ENCODE results near the gene PEAK1.
"Not testable (repeated sequence)": the region's sequence is repeated elsewhere in the genome, so short reads cannot be mapped to it uniquely, and the experiment has no call there.

DNA sequence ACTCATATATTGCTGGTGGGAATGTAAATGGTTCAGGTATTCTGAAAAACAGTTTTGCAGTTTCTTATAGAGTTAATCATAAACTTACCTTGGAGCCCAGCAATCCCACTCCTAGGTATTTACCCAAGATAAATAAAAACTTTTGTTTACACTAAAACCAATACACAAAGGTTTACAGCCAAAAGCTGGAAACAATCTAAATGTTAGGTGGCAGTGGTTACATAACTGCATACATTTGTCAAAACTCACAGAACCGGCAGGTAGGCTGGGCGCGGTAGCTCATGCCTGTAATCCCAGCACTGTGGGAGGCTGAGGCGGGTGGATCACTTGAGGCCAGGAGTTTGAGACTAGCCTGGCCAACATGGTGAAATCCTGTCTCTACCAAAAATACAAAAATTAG lies 235.6 kb downstream of the PEAK1 start:
- TF ChIP-seq, protein P1, sequence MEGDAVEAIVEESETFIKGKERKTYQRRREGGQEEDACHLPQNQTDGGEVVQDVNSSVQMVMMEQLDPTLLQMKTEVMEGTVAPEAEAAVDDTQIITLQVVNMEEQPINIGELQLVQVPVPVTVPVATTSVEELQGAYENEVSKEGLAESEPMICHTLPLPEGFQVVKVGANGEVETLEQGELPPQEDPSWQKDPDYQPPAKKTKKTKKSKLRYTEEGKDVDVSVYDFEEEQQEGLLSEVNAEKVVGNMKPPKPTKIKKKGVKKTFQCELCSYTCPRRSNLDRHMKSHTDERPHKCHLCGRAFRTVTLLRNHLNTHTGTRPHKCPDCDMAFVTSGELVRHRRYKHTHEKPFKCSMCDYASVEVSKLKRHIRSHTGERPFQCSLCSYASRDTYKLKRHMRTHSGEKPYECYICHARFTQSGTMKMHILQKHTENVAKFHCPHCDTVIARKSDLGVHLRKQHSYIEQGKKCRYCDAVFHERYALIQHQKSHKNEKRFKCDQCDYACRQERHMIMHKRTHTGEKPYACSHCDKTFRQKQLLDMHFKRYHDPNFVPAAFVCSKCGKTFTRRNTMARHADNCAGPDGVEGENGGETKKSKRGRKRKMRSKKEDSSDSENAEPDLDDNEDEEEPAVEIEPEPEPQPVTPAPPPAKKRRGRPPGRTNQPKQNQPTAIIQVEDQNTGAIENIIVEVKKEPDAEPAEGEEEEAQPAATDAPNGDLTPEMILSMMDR (conservative IDR thresholded peaks at IDR 0.05; ENCODE audit: low read depth, low read length): not testable (repeated sequence)
- TF ChIP-seq EZH2 (IDR thresholded peaks at IDR 0.05; ENCODE audit: borderline replicate concordance, low read depth, low read length, poor library complexity, severe bottlenecking): not testable (repeated sequence)
